Nephron progenitor cell (in vitro differentiated cells): ENCODE results near the gene CCDC91.

Experiments
- DNase-seq: peaks from one replicate; pipeline ENCODE4 v3.0.0; 2021
- H3K27ac Mint-ChIP-seq: 2 replicates; pipeline ENCODE4 v1.8.0; 2021; ENCODE audit warnings: mild to moderate bottlenecking, moderate library complexity, mixed read lengths
- H3K27me3 Mint-ChIP-seq: 2 replicates; pipeline ENCODE4 v1.8.0; 2021; ENCODE audit warnings: mild to moderate bottlenecking, low read depth, mixed read lengths; ENCODE audit not compliant: poor library complexity
- H3K36me3 Mint-ChIP-seq: 2 replicates; pipeline ENCODE4 v1.8.0; 2021; ENCODE audit warnings: low read depth, mixed read lengths
- H3K4me1 Mint-ChIP-seq: 2 replicates; pipeline ENCODE4 v1.8.0; 2021; ENCODE audit warnings: mixed read lengths
- H3K4me3 Mint-ChIP-seq: 2 replicates; pipeline ENCODE4 v1.8.0; 2021; ENCODE audit warnings: mild to moderate bottlenecking, moderate library complexity, mixed read lengths
- H3K9me3 Mint-ChIP-seq: 2 replicates; pipeline ENCODE4 v1.8.0; 2021; ENCODE audit warnings: mild to moderate bottlenecking, moderate library complexity, mixed read lengths
- CTCF ChIP-seq: fragments of 200-600 bp; sonication (generic); IDR thresholded peaks from 2 replicates; pipeline ENCODE4 v1.5.0; 2021; ENCODE audit warnings: antibody characterized with exemption

CCDC91 gene

GRCh38 chr12:28202374-28203130 is 12.3 kb downstream of the CCDC91 start:
- Mint-ChIP-seq H3K27ac (no peak overlapping the region), H3K27me3 (no peaks in the 10 kb centered on the region), H3K36me3 (peaks cover 36% of the 10 kb centered on the region), H3K4me1 (no peaks in the 10 kb centered on the region), H3K9me3 (peaks cover 44% of the 10 kb centered on the region), H3K4me3 (no peak overlapping the region)
- DNase-seq = no peak
- no peak for TF ChIP-seq CTCF

DNA sequence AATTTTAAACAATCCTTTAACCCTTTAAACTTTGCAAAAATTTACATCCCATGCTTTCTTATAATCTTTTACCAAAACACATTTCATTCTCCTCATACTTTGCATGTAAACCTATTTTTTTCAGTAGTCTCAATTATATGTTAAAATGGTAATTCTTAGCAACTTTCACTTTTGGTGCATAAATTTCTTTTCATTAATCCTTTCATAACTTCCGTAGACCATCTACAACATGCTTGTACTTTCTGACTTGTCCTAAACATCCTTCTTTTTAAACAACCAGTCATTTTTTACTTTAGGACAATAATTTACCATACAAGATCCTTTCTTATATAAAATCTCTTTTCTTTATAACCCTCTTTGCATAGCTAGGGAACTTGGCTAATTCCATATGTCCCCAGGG is 19.5 kb downstream of the CCDC91 start:
- no peak for TF ChIP-seq CTCF
- H3K9me3 Mint-ChIP-seq = peaks cover 43% of the 10 kb centered on the region
- DNase-seq = no peak
- H3K4me1 Mint-ChIP-seq = no peaks in the 10 kb centered on the region
- H3K27me3 Mint-ChIP-seq = no peaks in the 10 kb centered on the region
- peaks cover 44% of the 10 kb centered on the region for H3K36me3 Mint-ChIP-seq
- H3K27ac Mint-ChIP-seq = no peak overlapping the region
- H3K4me3 Mint-ChIP-seq = no peak overlapping the region

- no peak for TF ChIP-seq CTCF
- Mint-ChIP-seq H3K9me3 (peaks cover 36% of the 10 kb centered on the region), H3K4me3 (no peak overlapping the region), H3K27me3 (no peaks in the 10 kb centered on the region), H3K27ac (no peak overlapping the region), H3K36me3 (peaks cover 40% of the 10 kb centered on the region), H3K4me1 (no peaks in the 10 kb centered on the region)
- no peak for DNase-seq
Measured at GRCh38 chr12:28212182-28212581, 21.9 kb downstream of the CCDC91 start.

DNA sequence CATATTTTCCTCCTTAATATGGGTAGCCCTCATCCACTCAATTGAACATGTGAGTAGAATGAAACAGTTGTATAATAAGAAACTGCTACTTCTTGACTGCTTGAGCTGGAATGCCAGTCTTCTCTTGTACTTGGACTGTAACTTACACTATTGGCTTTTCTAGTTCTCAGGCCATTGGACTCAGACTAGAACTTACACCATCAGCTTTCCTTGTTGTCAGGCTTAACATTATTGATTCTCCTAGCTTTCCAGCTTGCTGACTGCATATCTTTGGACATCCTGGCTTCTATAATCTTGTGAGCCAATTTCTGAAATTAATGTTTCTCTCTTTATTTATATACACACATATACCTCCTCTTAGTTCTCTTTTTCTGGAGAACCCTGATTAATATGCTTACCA is 24.8 kb downstream of the CCDC91 start:
- no peak for DNase-seq
- Mint-ChIP-seq H3K9me3 (peaks cover 36% of the 10 kb centered on the region), H3K27me3 (no peaks in the 10 kb centered on the region), H3K4me1 (no peaks in the 10 kb centered on the region), H3K36me3 (peaks cover 36% of the 10 kb centered on the region), H3K4me3 (no peak overlapping the region), H3K27ac (no peak overlapping the region)
- TF ChIP-seq CTCF = no peak

DNA sequence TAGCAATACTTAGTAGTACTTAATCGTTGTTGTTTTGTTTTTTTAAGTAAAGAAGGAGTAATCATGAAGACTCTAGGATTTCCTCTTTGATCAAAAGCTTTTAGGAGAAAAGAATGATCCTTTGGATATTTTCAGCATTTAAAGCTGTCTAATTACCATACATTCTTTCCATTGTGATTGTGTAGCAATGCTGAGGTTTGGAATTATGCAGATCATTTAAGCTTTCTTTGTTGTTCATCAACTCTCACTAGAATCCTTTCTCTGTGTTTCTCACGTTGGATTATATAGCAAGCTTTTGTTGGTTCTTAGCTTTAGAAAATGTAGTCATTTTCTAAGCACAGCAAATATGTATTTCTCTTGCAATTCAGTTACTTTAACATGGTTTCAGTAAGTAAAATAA is 25.8 kb downstream of the CCDC91 start:
- TF ChIP-seq CTCF = no peak
- Mint-ChIP-seq H3K4me1 (no peaks in the 10 kb centered on the region), H3K4me3 (no peak overlapping the region), H3K36me3 (peaks cover 26% of the 10 kb centered on the region), H3K27ac (no peak overlapping the region), H3K27me3 (no peaks in the 10 kb centered on the region), H3K9me3 (peaks cover 37% of the 10 kb centered on the region)
- DNase-seq = no peak

DNA sequence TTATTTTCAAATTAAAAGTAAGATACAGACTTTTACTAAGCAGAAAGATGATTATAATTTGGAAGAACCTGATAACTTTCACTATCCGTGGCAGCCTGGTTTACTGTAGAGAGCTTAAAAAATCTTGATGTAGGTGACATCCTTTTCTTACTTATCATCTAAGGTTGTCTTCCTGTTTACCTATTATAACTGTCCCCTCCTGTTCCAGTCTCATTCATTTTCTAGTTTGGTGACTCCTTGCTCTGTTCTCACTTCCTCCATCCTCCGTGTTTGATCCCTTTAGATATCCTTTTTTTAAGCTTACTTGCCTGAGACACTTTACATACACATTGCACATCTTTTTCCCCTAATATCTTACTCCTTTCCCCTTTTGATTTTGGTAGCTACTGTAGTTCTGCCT is 27.5 kb downstream of the CCDC91 start:
- H3K9me3 Mint-ChIP-seq = peaks cover 33% of the 10 kb centered on the region
- H3K27ac Mint-ChIP-seq = no peak overlapping the region
- H3K27me3 Mint-ChIP-seq = no peaks in the 10 kb centered on the region
- no peak for DNase-seq
- peaks cover 11% of the 10 kb centered on the region for H3K36me3 Mint-ChIP-seq
- no peak overlapping the region for H3K4me3 Mint-ChIP-seq
- H3K4me1 Mint-ChIP-seq = no peaks in the 10 kb centered on the region
- TF ChIP-seq CTCF = no peak
